Measurements from ENCODE around the gene CST6. TPM values are rescaled to one million over a fixed set of nuclear protein-coding genes. Genes with fewer than 3 reads are reported as not detected.

Gene CST6
- polyA plus RNA-seq, 3 donors, result 0.41 TPM; not detected in 2

GRCh38 chr11:66037327-66037726 lies 25.5 kb downstream of the CST6 start:
- H3K36me3 Mint-ChIP-seq, result no peaks in the 10 kb centered on the region
- peaks cover 0 to 3% of the 10 kb centered on the region in 2 donors for H3K27me3 ChIP-seq (ENCODE audit: control insufficient read depth in 2 of 2, insufficient read depth in 2 of 2, low read length in 2 of 2)
- H3K27me3 Mint-ChIP-seq (ENCODE audit: low read depth in 3 of 3), result peaks cover 7 to 13% (median 10%) of the 10 kb centered on the region in 3 donors
- no peak for TF ChIP-seq CTCF (IDR thresholded peaks at IDR 0.05)
- no peak overlapping the region for H3K9ac ChIP-seq (ENCODE audit: insufficient read depth, low read length, poor library complexity, severe bottlenecking)
- H3K27ac Mint-ChIP-seq, result no peak overlapping the region
- H3K27ac ChIP-seq (ENCODE audit: low read depth in 1 of 2, low read length in 2 of 2), result no peak overlapping the region
- no peaks in the 10 kb centered on the region for H3K4me1 Mint-ChIP-seq
- no peak overlapping the region for H3K4me2 ChIP-seq (replicated peaks; ENCODE audit: extremely low read depth, low read length, poor library complexity, severe bottlenecking)
- H3K9me3 Mint-ChIP-seq, result peaks cover 0 to 11% (median 4%) of the 10 kb centered on the region in 7 donors
- no peaks in the 10 kb centered on the region for H3K4me1 ChIP-seq (ENCODE audit: control insufficient read depth in 1 of 2, insufficient read depth in 2 of 2, low read length in 2 of 2)
- H3K4me3 Mint-ChIP-seq, result no peak overlapping the region
- H3K36me3 ChIP-seq (replicated peaks in 1 of 2; ENCODE audit: control insufficient read depth in 1 of 2, insufficient read depth in 2 of 2, low read length in 2 of 2), result no peaks in the 10 kb centered on the region
- H4K20me1 ChIP-seq (ENCODE audit: insufficient read depth, low read length), result no peaks in the 10 kb centered on the region
- 93% methylated on average over 3 of the region's 3 CpGs for WGBS (ENCODE audit: insufficient coverage)
- H3K9me3 ChIP-seq (replicated peaks in 1 of 2; ENCODE audit: control insufficient read depth in 1 of 2, insufficient read depth in 1 of 2, low read length in 2 of 2), result no peaks in the 10 kb centered on the region
- no peak overlapping the region for H2AFZ ChIP-seq (ENCODE audit: insufficient read depth, low read depth, low read length, poor library complexity, severe bottlenecking)
- H3K4me3 ChIP-seq (replicated peaks in 1 of 3; ENCODE audit: low read depth in 2 of 3, low read length in 3 of 3), result no peak overlapping the region
- no peaks in the 10 kb centered on the region for H3K79me2 ChIP-seq (ENCODE audit: insufficient read depth, low read length)
- DNase-seq, result no peak
- intact Hi-C loops (cut with micrococcal nuclease), result no loop called here

GRCh38 chr11:66039765-66040164 lies 28.0 kb downstream of the CST6 start:
- H3K27ac Mint-ChIP-seq, result no peak overlapping the region
- H3K9ac ChIP-seq (ENCODE audit: insufficient read depth, low read length, poor library complexity, severe bottlenecking), result no peak overlapping the region
- no peaks in the 10 kb centered on the region for H3K79me2 ChIP-seq (ENCODE audit: insufficient read depth, low read length)
- H3K4me1 Mint-ChIP-seq, result peaks cover 3% of the 10 kb centered on the region
- no peak overlapping the region for H2AFZ ChIP-seq (ENCODE audit: insufficient read depth, low read depth, low read length, poor library complexity, severe bottlenecking)
- peaks cover 6 to 11% (median 7%) of the 10 kb centered on the region in 3 donors for H3K27me3 Mint-ChIP-seq (ENCODE audit: low read depth in 3 of 3)
- TF ChIP-seq CTCF (IDR thresholded peaks at IDR 0.05), result no peak
- no peak overlapping the region for H3K4me2 ChIP-seq (replicated peaks; ENCODE audit: extremely low read depth, low read length, poor library complexity, severe bottlenecking)
- no peak overlapping the region for H3K4me3 ChIP-seq (replicated peaks in 1 of 3; ENCODE audit: low read depth in 2 of 3, low read length in 3 of 3)
- no peak overlapping the region for H3K27ac ChIP-seq (ENCODE audit: low read depth in 1 of 2, low read length in 2 of 2)
- intact Hi-C loops (cut with micrococcal nuclease), result no loop called here
- no peak overlapping the region for H3K4me3 Mint-ChIP-seq
- peaks cover 0 to 3% of the 10 kb centered on the region in 2 donors for H3K27me3 ChIP-seq (ENCODE audit: control insufficient read depth in 2 of 2, insufficient read depth in 2 of 2, low read length in 2 of 2)
- H3K36me3 ChIP-seq (replicated peaks in 1 of 2; ENCODE audit: control insufficient read depth in 1 of 2, insufficient read depth in 2 of 2, low read length in 2 of 2), result no peaks in the 10 kb centered on the region
- no peaks in the 10 kb centered on the region for H3K4me1 ChIP-seq (ENCODE audit: control insufficient read depth in 1 of 2, insufficient read depth in 2 of 2, low read length in 2 of 2)
- no peaks in the 10 kb centered on the region for H3K36me3 Mint-ChIP-seq
- peaks cover 0 to 11% (median 4%) of the 10 kb centered on the region in 7 donors for H3K9me3 Mint-ChIP-seq
- H3K9me3 ChIP-seq (replicated peaks in 1 of 2; ENCODE audit: control insufficient read depth in 1 of 2, insufficient read depth in 1 of 2, low read length in 2 of 2), result no peaks in the 10 kb centered on the region
- DNase-seq, result no peak
- no peaks in the 10 kb centered on the region for H4K20me1 ChIP-seq (ENCODE audit: insufficient read depth, low read length)
- WGBS (ENCODE audit: insufficient coverage), result 95% methylated on average over 3 of the region's 3 CpGs
